Nephron (organoid): ENCODE measurements around the gene SVEP1.
A peak's percentile ranks its signal among the peaks of the same experiment; 100 is the strongest.

ENCODE experiments used
- H3K27ac Mint-ChIP-seq, 3 experiments: 2 replicates each; pipeline ENCODE4 v1.8.0; 2020; ENCODE audit warnings: mixed read lengths in 3 of 3, mild to moderate bottlenecking in 2 of 3, moderate library complexity in 1 of 3
- H3K27me3 Mint-ChIP-seq: 2 replicates; pipeline ENCODE4 v1.8.0; 2021; ENCODE audit warnings: low read depth, mild to moderate bottlenecking, moderate library complexity, mixed read lengths
- H3K36me3 Mint-ChIP-seq: 2 replicates; pipeline ENCODE4 v1.8.0; 2020; ENCODE audit warnings: low read depth, mixed read lengths
- H3K4me1 Mint-ChIP-seq: 2 replicates; pipeline ENCODE4 v1.8.0; 2020; ENCODE audit warnings: mixed read lengths
- H3K4me3 Mint-ChIP-seq, 3 experiments: 2 replicates each; pipeline ENCODE4 v1.8.0; 2020; ENCODE audit warnings: mild to moderate bottlenecking in 3 of 3, mixed read lengths in 3 of 3, moderate library complexity in 2 of 3
- H3K9me3 Mint-ChIP-seq: 2 replicates; pipeline ENCODE4 v1.8.0; 2020; ENCODE audit warnings: mixed read lengths
- TF ChIP-seq, protein P1 (sequence below), 3 experiments: fragments of 200-600 bp; sonication (generic); IDR thresholded peaks; one replicate each; pipeline ENCODE4 v1.5.0; 2021; ENCODE audit warnings: antibody characterized with exemption in 3 of 3; ENCODE audit not compliant: unreplicated experiment in 3 of 3

The SVEP1 gene

GRCh38 chr9:110463499-110463898 lies 116.0 kb downstream of the SVEP1 start:
- no peaks in the 10 kb centered on the region for H3K9me3 Mint-ChIP-seq
- no peak overlapping the region for H3K27ac Mint-ChIP-seq
- H3K36me3 Mint-ChIP-seq: peaks cover 16% of the 10 kb centered on the region
- TF ChIP-seq, protein P1, sequence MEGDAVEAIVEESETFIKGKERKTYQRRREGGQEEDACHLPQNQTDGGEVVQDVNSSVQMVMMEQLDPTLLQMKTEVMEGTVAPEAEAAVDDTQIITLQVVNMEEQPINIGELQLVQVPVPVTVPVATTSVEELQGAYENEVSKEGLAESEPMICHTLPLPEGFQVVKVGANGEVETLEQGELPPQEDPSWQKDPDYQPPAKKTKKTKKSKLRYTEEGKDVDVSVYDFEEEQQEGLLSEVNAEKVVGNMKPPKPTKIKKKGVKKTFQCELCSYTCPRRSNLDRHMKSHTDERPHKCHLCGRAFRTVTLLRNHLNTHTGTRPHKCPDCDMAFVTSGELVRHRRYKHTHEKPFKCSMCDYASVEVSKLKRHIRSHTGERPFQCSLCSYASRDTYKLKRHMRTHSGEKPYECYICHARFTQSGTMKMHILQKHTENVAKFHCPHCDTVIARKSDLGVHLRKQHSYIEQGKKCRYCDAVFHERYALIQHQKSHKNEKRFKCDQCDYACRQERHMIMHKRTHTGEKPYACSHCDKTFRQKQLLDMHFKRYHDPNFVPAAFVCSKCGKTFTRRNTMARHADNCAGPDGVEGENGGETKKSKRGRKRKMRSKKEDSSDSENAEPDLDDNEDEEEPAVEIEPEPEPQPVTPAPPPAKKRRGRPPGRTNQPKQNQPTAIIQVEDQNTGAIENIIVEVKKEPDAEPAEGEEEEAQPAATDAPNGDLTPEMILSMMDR (IDR thresholded peaks at IDR 0.05; ENCODE audit: unreplicated experiment in 3 of 3): no peak
- H3K4me1 Mint-ChIP-seq: no peaks in the 10 kb centered on the region
- no peaks in the 10 kb centered on the region for H3K27me3 Mint-ChIP-seq
- H3K4me3 Mint-ChIP-seq: no peak overlapping the region

DNA sequence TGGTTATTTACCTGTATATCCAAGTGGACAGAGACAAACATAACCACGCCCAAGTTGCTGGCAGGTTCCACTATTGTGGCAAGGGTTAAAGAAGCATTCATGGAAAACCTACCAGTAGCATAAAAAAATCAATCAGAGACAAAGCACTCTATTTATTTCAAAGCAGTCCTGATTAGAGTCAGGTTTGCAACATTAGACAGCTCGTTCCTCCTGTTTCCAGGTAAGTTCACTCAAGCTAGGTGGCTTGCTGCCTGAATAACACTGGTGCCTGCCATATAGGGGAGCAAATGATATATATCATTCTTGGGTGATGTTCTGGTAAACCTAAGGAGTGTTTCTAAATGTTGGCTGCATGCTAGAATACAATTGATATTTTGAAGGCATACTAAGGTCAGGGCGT lies 122.3 kb downstream of the SVEP1 start:
- Mint-ChIP-seq H3K4me3 (no peak overlapping the region), H3K9me3 (no peaks in the 10 kb centered on the region), H3K36me3 (peaks cover 17% of the 10 kb centered on the region), H3K27ac (no peak overlapping the region), H3K27me3 (no peaks in the 10 kb centered on the region), H3K4me1 (peaks cover 8% of the 10 kb centered on the region)
- TF ChIP-seq, protein P1 (IDR thresholded peaks at IDR 0.05; ENCODE audit: unreplicated experiment in 3 of 3): no peak

DNA sequence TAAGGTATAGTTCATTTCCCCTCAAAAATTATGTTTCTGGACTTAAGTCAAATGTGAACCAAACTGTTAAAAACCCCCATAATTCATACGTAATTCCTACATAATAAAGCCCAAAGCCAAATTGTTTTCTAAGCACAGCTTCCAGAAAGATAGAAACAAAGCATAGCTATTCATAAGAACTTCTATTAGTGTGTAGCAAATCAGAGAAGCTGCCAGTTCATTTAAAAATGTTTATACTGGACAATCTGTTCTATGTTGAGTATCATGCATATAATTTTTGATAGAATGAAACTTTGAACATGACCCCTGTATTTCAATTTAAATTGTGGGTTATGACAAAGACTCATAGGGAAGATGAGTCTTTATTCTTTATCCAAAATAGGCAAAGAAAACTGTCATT lies 122.9 kb downstream of the SVEP1 start:
- peaks cover 12% of the 10 kb centered on the region for H3K4me1 Mint-ChIP-seq

DNA sequence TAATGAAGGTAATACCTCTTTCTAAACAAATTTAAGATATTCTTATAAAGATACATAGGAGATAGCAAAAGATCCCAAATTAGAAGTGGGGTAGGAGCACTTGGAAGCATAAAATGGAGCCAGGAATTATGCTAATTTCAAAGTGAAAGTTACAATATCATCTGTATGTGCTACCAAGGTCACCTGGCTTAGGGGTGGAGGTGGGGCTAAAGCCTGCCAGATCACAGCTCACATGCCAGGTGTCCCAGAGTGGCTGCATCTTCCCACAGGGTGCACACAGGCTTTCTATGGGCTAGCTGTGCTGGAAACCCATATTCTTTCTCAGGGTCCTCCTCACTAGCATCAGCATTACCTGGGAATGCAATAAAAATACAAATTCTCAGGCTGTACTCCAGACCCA lies 123.7 kb downstream of the SVEP1 start:
- no peaks in the 10 kb centered on the region for H3K9me3 Mint-ChIP-seq
- H3K27me3 Mint-ChIP-seq: no peaks in the 10 kb centered on the region
- TF ChIP-seq, protein P1 (IDR thresholded peaks at IDR 0.05; ENCODE audit: unreplicated experiment in 3 of 3): no peak

More for the DNA sequence above, 122.9 kb downstream of the SVEP1 start:
- TF ChIP-seq, protein P1 (IDR thresholded peaks at IDR 0.05; ENCODE audit: unreplicated experiment in 3 of 3): no peak
- no peaks in the 10 kb centered on the region for H3K27me3 Mint-ChIP-seq
- no peaks in the 10 kb centered on the region for H3K9me3 Mint-ChIP-seq
- peaks cover 17% of the 10 kb centered on the region for H3K36me3 Mint-ChIP-seq
- no peak overlapping the region for H3K4me3 Mint-ChIP-seq
- peak overlapping the region in 1 of 3 experiments; percentile 18 for H3K27ac Mint-ChIP-seq

GRCh38 chr9:110452227-110452801 lies 127.2 kb downstream of the SVEP1 start:
- peaks cover 24% of the 10 kb centered on the region for H3K4me1 Mint-ChIP-seq
- TF ChIP-seq, protein P1 (IDR thresholded peaks at IDR 0.05; ENCODE audit: unreplicated experiment in 3 of 3): peak; percentile 44 to 62 (median 50)
- H3K9me3 Mint-ChIP-seq: peaks cover 2% of the 10 kb centered on the region
- peak overlapping the region in 1 of 3 experiments; percentile 13 for H3K27ac Mint-ChIP-seq
- no peaks in the 10 kb centered on the region for H3K27me3 Mint-ChIP-seq
- H3K4me3 Mint-ChIP-seq: no peak overlapping the region
- peaks cover 25% of the 10 kb centered on the region for H3K36me3 Mint-ChIP-seq

More for the DNA sequence above, 123.7 kb downstream of the SVEP1 start:
- H3K4me3 Mint-ChIP-seq: no peak overlapping the region
- H3K27ac Mint-ChIP-seq: no peak overlapping the region
- H3K4me1 Mint-ChIP-seq: peaks cover 20% of the 10 kb centered on the region
- peaks cover 17% of the 10 kb centered on the region for H3K36me3 Mint-ChIP-seq

DNA sequence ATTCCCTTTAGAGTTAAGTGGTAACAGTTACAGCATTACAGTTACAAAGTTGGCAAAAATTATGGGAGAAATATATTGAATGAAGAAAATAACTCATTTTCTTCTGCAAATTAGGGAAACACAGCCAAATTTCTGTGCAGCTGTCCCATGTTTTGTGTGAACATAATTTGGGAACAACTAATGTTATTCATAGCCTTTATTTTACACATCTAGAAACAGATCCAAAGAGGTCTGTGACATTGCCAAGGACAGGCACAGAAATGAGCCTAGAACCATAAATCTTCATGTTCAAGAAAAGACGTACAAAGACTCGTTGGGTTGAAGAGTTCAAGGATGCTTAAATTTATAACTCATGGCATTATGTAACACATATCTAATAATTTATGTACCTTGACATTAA lies 127.8 kb downstream of the SVEP1 start:
- Mint-ChIP-seq H3K27ac (peak overlapping the region; percentile 21 to 70 (median 65)), H3K4me1 (peaks cover 23% of the 10 kb centered on the region), H3K27me3 (no peaks in the 10 kb centered on the region), H3K36me3 (peaks cover 30% of the 10 kb centered on the region), H3K4me3 (no peak overlapping the region), H3K9me3 (peaks cover 5% of the 10 kb centered on the region)
- TF ChIP-seq, protein P1 (IDR thresholded peaks at IDR 0.05; ENCODE audit: unreplicated experiment in 3 of 3): no peak
